Activated CD8-positive, alpha-beta memory T cell treated with anti-CD3 and anti-CD28 coated beads, Interleukin-2, amount 10 ng/mL, durations not matched to agents 7 days and 5 days (primary cell): ENCODE data around the gene FAM219A. TPM values are rescaled to one million over a fixed set of nuclear protein-coding genes. Genes with fewer than 3 reads are reported as not detected.

Experiments used
- ATAC-seq: fragments of 150-1000 bp; cut with Tn5 transposase; one replicate; pipeline ENCODE4 v1.10.0; 2021; ENCODE audit warnings: moderate library complexity
- CTCF ChIA-PET: fragments of 350-600 bp; sonication (Branson Sonifier 250); formaldehyde crosslinking; loops from one replicate; lab custom pipeline; 2021; ENCODE audit warnings: antibody characterized with exemption; lab: Charles Lee
- DNase-seq: peaks from one replicate; pipeline ENCODE4 v3.0.0-alpha.2; 2020
- H3K27ac Mint-ChIP-seq: one replicate; pipeline ENCODE4 v1.8.0; 2021; ENCODE audit warnings: mild to moderate bottlenecking, mixed read lengths
- H3K27me3 Mint-ChIP-seq: one replicate; pipeline ENCODE4 v1.8.0; 2021; ENCODE audit warnings: mixed read lengths
- H3K36me3 Mint-ChIP-seq: one replicate; pipeline ENCODE4 v1.8.0; 2021; ENCODE audit warnings: mild to moderate bottlenecking, mixed read lengths
- H3K4me1 Mint-ChIP-seq: one replicate; pipeline ENCODE4 v1.8.0; 2021; ENCODE audit warnings: mixed read lengths
- H3K4me3 Mint-ChIP-seq: one replicate; pipeline ENCODE4 v1.8.0; 2021; ENCODE audit warnings: mild to moderate bottlenecking, moderate library complexity, mixed read lengths
- H3K9me3 Mint-ChIP-seq: one replicate; pipeline ENCODE4 v1.8.0; 2022; ENCODE audit warnings: low read depth, mixed read lengths
- total RNA-seq, 2 experiments: library from RNA; stranded (reverse); gene quantifications; one replicate each; pipeline ENCODE4 v1.2.3, GENCODE V29; 2021

FAM219A gene
- total RNA-seq, 2 experiments from 2014 or later, result 7.9 to 13.8 TPM

- CTCF ChIA-PET, result interaction anchor here (2.1 kb wide), 1 partner anchor 103 kb away, joined by 5 read pairs; no protein-coding TSS in a partner anchor
- Mint-ChIP-seq H3K4me3 (no peak overlapping the region), H3K27me3 (no peaks in the 10 kb centered on the region), H3K9me3 (no peaks in the 10 kb centered on the region), H3K36me3 (no peaks in the 10 kb centered on the region), H3K27ac (no peak overlapping the region), H3K4me1 (no peaks in the 10 kb centered on the region)
- DNase-seq (peak; percentile 34), ATAC-seq (no peak)
Observed at GRCh38 chr9:34400686-34401602, 57.4 kb downstream of the FAM219A start.

- Mint-ChIP-seq H3K36me3 (no peaks in the 10 kb centered on the region), H3K4me1 (no peaks in the 10 kb centered on the region), H3K27ac (no peak overlapping the region), H3K9me3 (no peaks in the 10 kb centered on the region), H3K27me3 (no peaks in the 10 kb centered on the region), H3K4me3 (no peak overlapping the region)
- no peak for ATAC-seq
- CTCF ChIA-PET, result interaction anchor here (2.1 kb wide), 1 partner anchor 104 kb away, joined by 5 read pairs; no protein-coding TSS in a partner anchor
- peak; percentile 27 for DNase-seq
Observed at GRCh38 chr9:34400275-34400674, 58.1 kb downstream of the FAM219A start.

GRCh38 chr9:34399729-34400128, 58.6 kb downstream of the FAM219A start:
- peak; percentile 7 for DNase-seq
- Mint-ChIP-seq H3K27me3 (no peaks in the 10 kb centered on the region), H3K4me1 (no peaks in the 10 kb centered on the region), H3K36me3 (no peaks in the 10 kb centered on the region), H3K4me3 (no peak overlapping the region), H3K27ac (no peak overlapping the region), H3K9me3 (no peaks in the 10 kb centered on the region)
- ATAC-seq, result no peak
- CTCF ChIA-PET, result interaction anchor here (2.1 kb wide), 1 partner anchor 104 kb away, joined by 5 read pairs; no protein-coding TSS in a partner anchor

GRCh38 chr9:34398875-34399274, 59.5 kb downstream of the FAM219A start:
- CTCF ChIA-PET, result interaction anchor here (2.1 kb wide), 1 partner anchor 105 kb away, joined by 5 read pairs; no protein-coding TSS in a partner anchor

GRCh38 chr9:34396276-34397214, 61.8 kb downstream of the FAM219A start:
- Mint-ChIP-seq H3K4me3 (no peak overlapping the region), H3K4me1 (no peaks in the 10 kb centered on the region), H3K36me3 (no peaks in the 10 kb centered on the region), H3K27me3 (peaks cover 13% of the 10 kb centered on the region), H3K9me3 (no peaks in the 10 kb centered on the region), H3K27ac (no peak overlapping the region)
- peak; percentile 38 for DNase-seq
- peak; percentile 16 for ATAC-seq
- CTCF ChIA-PET, result no interaction called here

More at GRCh38 chr9:34398875-34399274, 59.5 kb downstream of the FAM219A start:
- no peak overlapping the region for H3K27ac Mint-ChIP-seq
- H3K9me3 Mint-ChIP-seq, result no peaks in the 10 kb centered on the region
- ATAC-seq (no peak), DNase-seq (no peak)
- H3K4me3 Mint-ChIP-seq, result no peak overlapping the region
- peaks cover 2% of the 10 kb centered on the region for H3K27me3 Mint-ChIP-seq
- no peaks in the 10 kb centered on the region for H3K36me3 Mint-ChIP-seq
- no peaks in the 10 kb centered on the region for H3K4me1 Mint-ChIP-seq

- CTCF ChIA-PET, result interaction anchor here (0.7 to 3.2 kb wide), 4 partner anchors 10 to 202 kb away, joined by 3 to 15 read pairs (median 4); no protein-coding TSS in a partner anchor
- ATAC-seq (no peak), DNase-seq (peak; percentile 34)
- no peaks in the 10 kb centered on the region for H3K9me3 Mint-ChIP-seq
- no peak overlapping the region for H3K4me3 Mint-ChIP-seq
- no peak overlapping the region for H3K27ac Mint-ChIP-seq
- no peaks in the 10 kb centered on the region for H3K36me3 Mint-ChIP-seq
- H3K27me3 Mint-ChIP-seq, result peaks cover 25% of the 10 kb centered on the region
- no peaks in the 10 kb centered on the region for H3K4me1 Mint-ChIP-seq
Observed at GRCh38 chr9:34392511-34392910, 65.9 kb downstream of the FAM219A start.

GRCh38 chr9:34387239-34387638, 71.1 kb downstream of the FAM219A start:
- H3K4me1 Mint-ChIP-seq, result no peaks in the 10 kb centered on the region
- no peak for ATAC-seq
- CTCF ChIA-PET, result interaction anchor here (2.4 kb wide), 1 partner anchor 17 kb away, joined by 11 read pairs; no protein-coding TSS in a partner anchor

GRCh38 chr9:34386656-34387055, 71.7 kb downstream of the FAM219A start:
- Mint-ChIP-seq H3K27me3 (peaks cover 12% of the 10 kb centered on the region), H3K4me1 (no peaks in the 10 kb centered on the region), H3K4me3 (no peak overlapping the region), H3K27ac (no peak overlapping the region), H3K36me3 (no peaks in the 10 kb centered on the region), H3K9me3 (no peaks in the 10 kb centered on the region)
- CTCF ChIA-PET, result interaction anchor here (0.7 kb wide), 1 partner anchor 23 kb away, joined by 3 read pairs; no protein-coding TSS in a partner anchor
- DNase-seq (no peak), ATAC-seq (no peak)

More at GRCh38 chr9:34387239-34387638, 71.1 kb downstream of the FAM219A start:
- H3K27me3 Mint-ChIP-seq, result peaks cover 14% of the 10 kb centered on the region
- no peaks in the 10 kb centered on the region for H3K36me3 Mint-ChIP-seq
- no peak overlapping the region for H3K4me3 Mint-ChIP-seq
- no peaks in the 10 kb centered on the region for H3K9me3 Mint-ChIP-seq
- no peak overlapping the region for H3K27ac Mint-ChIP-seq
- peak; percentile 18 for DNase-seq

GRCh38 chr9:34385561-34386230, 72.7 kb downstream of the FAM219A start:
- no peak overlapping the region for H3K27ac Mint-ChIP-seq
- H3K9me3 Mint-ChIP-seq, result no peaks in the 10 kb centered on the region
- H3K36me3 Mint-ChIP-seq, result no peaks in the 10 kb centered on the region
- DNase-seq, result no peak
- peaks cover 7% of the 10 kb centered on the region for H3K4me1 Mint-ChIP-seq
- H3K4me3 Mint-ChIP-seq, result no peak overlapping the region
- no peak for ATAC-seq
- CTCF ChIA-PET, result interaction anchor here (0.7 to 1.6 kb wide), 3 partner anchors 18 to 35 kb away, joined by 3 to 9 read pairs (median 3); no protein-coding TSS in a partner anchor
- peaks cover 7% of the 10 kb centered on the region for H3K27me3 Mint-ChIP-seq

- no peak for ATAC-seq
- no peak overlapping the region for H3K4me3 Mint-ChIP-seq
- CTCF ChIA-PET, result interaction anchor here (0.7 to 1.6 kb wide), 2 partner anchors 19 to 34 kb away, joined by 3 to 9 read pairs; no protein-coding TSS in a partner anchor
Observed at GRCh38 chr9:34384368-34385165, 73.8 kb downstream of the FAM219A start.

GRCh38 chr9:34383904-34384303, 74.5 kb downstream of the FAM219A start:
- no peak for ATAC-seq
- Mint-ChIP-seq H3K4me1 (peaks cover 22% of the 10 kb centered on the region), H3K4me3 (no peak overlapping the region), H3K36me3 (no peaks in the 10 kb centered on the region), H3K27ac (no peak overlapping the region), H3K27me3 (peaks cover 4% of the 10 kb centered on the region), H3K9me3 (no peaks in the 10 kb centered on the region)
- CTCF ChIA-PET, result interaction anchor here (1.6 kb wide), 1 partner anchor 20 kb away, joined by 9 read pairs; no protein-coding TSS in a partner anchor
- peak; percentile 34 for DNase-seq

More at GRCh38 chr9:34384368-34385165, 73.8 kb downstream of the FAM219A start:
- no peaks in the 10 kb centered on the region for H3K36me3 Mint-ChIP-seq
- no peaks in the 10 kb centered on the region for H3K9me3 Mint-ChIP-seq
- no peak overlapping the region for H3K27ac Mint-ChIP-seq
- peak; percentile 31 for DNase-seq
- peaks cover 7% of the 10 kb centered on the region for H3K27me3 Mint-ChIP-seq
- H3K4me1 Mint-ChIP-seq, result peaks cover 17% of the 10 kb centered on the region
